Type B pancreatic cell (in vitro differentiated cells): ENCODE results near the gene ALKAL2. TPM values are rescaled to one million over a fixed set of nuclear protein-coding genes. Genes with fewer than 3 reads are reported as not detected.

Source experiments
- DNase-seq: peaks from one replicate; pipeline ENCODE4 v3.0.0; 2021; ENCODE audit warnings: mixed read lengths; ENCODE audit not compliant: unreplicated experiment; ENCODE audit errors: extremely low spot score
- H3K27ac Mint-ChIP-seq: 2 replicates; pipeline ENCODE4 v1.8.0; 2021; ENCODE audit warnings: mild to moderate bottlenecking, mixed read lengths
- H3K27me3 Mint-ChIP-seq: 2 replicates; pipeline ENCODE4 v1.8.0; 2021; ENCODE audit warnings: mixed read lengths
- H3K36me3 Mint-ChIP-seq: 2 replicates; pipeline ENCODE4 v1.8.0; 2021; ENCODE audit warnings: mixed read lengths
- H3K4me1 Mint-ChIP-seq: one replicate; pipeline ENCODE4 v1.8.0; 2021; ENCODE audit warnings: mixed read lengths; ENCODE audit not compliant: unreplicated experiment
- H3K4me3 Mint-ChIP-seq: 2 replicates; pipeline ENCODE4 v1.8.0; 2021; ENCODE audit warnings: mild to moderate bottlenecking, mixed read lengths
- H3K9me3 Mint-ChIP-seq: 2 replicates; pipeline ENCODE4 v1.8.0; 2021; ENCODE audit warnings: mixed read lengths
- CTCF ChIP-seq: fragments of 200-600 bp; sonication (generic); conservative IDR thresholded peaks from 2 replicates; pipeline ENCODE4 v1.5.0; 2021; ENCODE audit warnings: antibody characterized with exemption, mild to moderate bottlenecking
- total RNA-seq: library from RNA; stranded (reverse); gene quantifications from 2 replicates; pipeline ENCODE4 v1.2.1, GENCODE V29; 2021; ENCODE audit warnings: low replicate concordance

ALKAL2 gene
- total RNA-seq, 1 donor from 2014 or later: 3.5 TPM

GRCh38 chr2:274503-274902, 13.4 kb downstream of the ALKAL2 start:
- no peak for DNase-seq
- peaks cover 22% of the 10 kb centered on the region for H3K36me3 Mint-ChIP-seq
- H3K27me3 Mint-ChIP-seq: no peaks in the 10 kb centered on the region
- H3K27ac Mint-ChIP-seq: no peak overlapping the region
- peaks cover 15% of the 10 kb centered on the region for H3K4me1 Mint-ChIP-seq
- no peaks in the 10 kb centered on the region for H3K9me3 Mint-ChIP-seq
- TF ChIP-seq CTCF: peak; percentile 22
- no peak overlapping the region for H3K4me3 Mint-ChIP-seq

- Mint-ChIP-seq H3K4me1 (peaks cover 23% of the 10 kb centered on the region), H3K4me3 (no peak overlapping the region), H3K9me3 (no peaks in the 10 kb centered on the region), H3K36me3 (peaks cover 19% of the 10 kb centered on the region), H3K27me3 (no peaks in the 10 kb centered on the region), H3K27ac (no peak overlapping the region)
- no peak for TF ChIP-seq CTCF
- no peak for DNase-seq
Observed at GRCh38 chr2:273333-273732, 14.6 kb downstream of the ALKAL2 start.

- Mint-ChIP-seq H3K4me1 (peaks cover 35% of the 10 kb centered on the region), H3K4me3 (no peak overlapping the region), H3K27ac (no peak overlapping the region), H3K27me3 (no peaks in the 10 kb centered on the region), H3K9me3 (no peaks in the 10 kb centered on the region), H3K36me3 (peaks cover 14% of the 10 kb centered on the region)
- DNase-seq: no peak
- no peak for TF ChIP-seq CTCF
Observed at GRCh38 chr2:271917-272316, 16.0 kb downstream of the ALKAL2 start.

- H3K4me3 Mint-ChIP-seq: no peak overlapping the region
- H3K4me1 Mint-ChIP-seq: peaks cover 44% of the 10 kb centered on the region
- no peak for TF ChIP-seq CTCF
- no peaks in the 10 kb centered on the region for H3K9me3 Mint-ChIP-seq
- H3K27me3 Mint-ChIP-seq: no peaks in the 10 kb centered on the region
- DNase-seq: no peak
- H3K27ac Mint-ChIP-seq: no peak overlapping the region
- peaks cover 11% of the 10 kb centered on the region for H3K36me3 Mint-ChIP-seq
Observed at GRCh38 chr2:270861-271260, 17.0 kb downstream of the ALKAL2 start.

GRCh38 chr2:269356-270030, 18.4 kb downstream of the ALKAL2 start:
- Mint-ChIP-seq H3K27me3 (no peaks in the 10 kb centered on the region), H3K27ac (peak overlapping the region; percentile 23), H3K4me3 (no peak overlapping the region), H3K36me3 (peaks cover 9% of the 10 kb centered on the region), H3K9me3 (no peaks in the 10 kb centered on the region), H3K4me1 (peaks cover 44% of the 10 kb centered on the region)
- no peak for DNase-seq
- no peak for TF ChIP-seq CTCF
